ENCODE data around the gene B3GAT2. TPM values are rescaled to one million over a fixed set of nuclear protein-coding genes. Genes with fewer than 3 reads are reported as not detected.

B3GAT2 gene
- total RNA-seq, 4 donors from 2014 or later: 0.21 TPM; not detected in 3

GRCh38 chr6:70864401-70864800, 92.5 kb downstream of the B3GAT2 start:
- Histone ChIP-seq H3K4me3 (no peak overlapping the region), H3K27ac (no peak overlapping the region), H3K4me1 (no peaks in the 10 kb centered on the region), H3K27me3 (no peaks in the 10 kb centered on the region), H3K36me3 (peaks cover 22% of the 10 kb centered on the region), H3K9me3 (no peaks in the 10 kb centered on the region)
- TF ChIP-seq POLR2AphosphoS5 (IDR thresholded peaks at IDR 0.05) (no peak), EP300 (IDR thresholded peaks at IDR 0.05) (no peak), CTCF (IDR thresholded peaks at IDR 0.05) (no peak), POLR2A (IDR thresholded peaks at IDR 0.05) (no peak)
- 83% methylated on average over 3 of the region's 3 CpGs for WGBS
- DNase-seq (ENCODE audit: low spot score in 2 of 2): no peak

- Histone ChIP-seq H3K4me3 (no peak overlapping the region), H3K9me3 (no peaks in the 10 kb centered on the region), H3K27ac (no peak overlapping the region), H3K27me3 (no peaks in the 10 kb centered on the region), H3K4me1 (no peaks in the 10 kb centered on the region), H3K36me3 (peaks cover 27% of the 10 kb centered on the region)
- 52% methylated on average over 3 of the region's 3 CpGs for WGBS
- no peak for DNase-seq (ENCODE audit: low spot score in 2 of 2)
- TF ChIP-seq CTCF (IDR thresholded peaks at IDR 0.05): no peak
- TF ChIP-seq POLR2AphosphoS5 (IDR thresholded peaks at IDR 0.05): no peak
- no peak for TF ChIP-seq EP300 (IDR thresholded peaks at IDR 0.05)
- TF ChIP-seq POLR2A (IDR thresholded peaks at IDR 0.05): no peak
These were observed 93.5 kb downstream of the B3GAT2 start for GRCh38 chr6:70863343-70863742.

GRCh38 chr6:70860920-70861319, 95.9 kb downstream of the B3GAT2 start:
- Histone ChIP-seq H3K36me3 (peaks cover 27% of the 10 kb centered on the region), H3K4me1 (no peaks in the 10 kb centered on the region), H3K27me3 (no peaks in the 10 kb centered on the region), H3K9me3 (no peaks in the 10 kb centered on the region), H3K27ac (no peak overlapping the region), H3K4me3 (no peak overlapping the region)
- 87% methylated on average over 1 of the region's 1 CpG for WGBS
- DNase-seq (ENCODE audit: low spot score in 2 of 2): no peak
- TF ChIP-seq POLR2A (IDR thresholded peaks at IDR 0.05) (no peak), EP300 (IDR thresholded peaks at IDR 0.05) (no peak), POLR2AphosphoS5 (IDR thresholded peaks at IDR 0.05) (no peak), CTCF (IDR thresholded peaks at IDR 0.05) (no peak)

- DNase-seq (ENCODE audit: low spot score in 2 of 2): no peak
- no peak overlapping the region for H3K27ac ChIP-seq
- TF ChIP-seq POLR2AphosphoS5 (IDR thresholded peaks at IDR 0.05) (no peak), POLR2A (IDR thresholded peaks at IDR 0.05) (no peak), CTCF (IDR thresholded peaks at IDR 0.05) (no peak), EP300 (IDR thresholded peaks at IDR 0.05) (no peak)
- no peaks in the 10 kb centered on the region for H3K27me3 ChIP-seq
- no peaks in the 10 kb centered on the region for H3K9me3 ChIP-seq
- H3K36me3 ChIP-seq: peaks cover 27% of the 10 kb centered on the region
- 87% methylated on average over 1 of the region's 1 CpG for WGBS
- H3K4me3 ChIP-seq: no peak overlapping the region
- H3K4me1 ChIP-seq: no peaks in the 10 kb centered on the region
These were observed 96.8 kb downstream of the B3GAT2 start for GRCh38 chr6:70860045-70860444.

GRCh38 chr6:70857387-70858077, 99.3 kb downstream of the B3GAT2 start:
- TF ChIP-seq EP300 (IDR thresholded peaks at IDR 0.05) (no peak), POLR2A (IDR thresholded peaks at IDR 0.05) (no peak), POLR2AphosphoS5 (IDR thresholded peaks at IDR 0.05) (no peak), CTCF (IDR thresholded peaks at IDR 0.05) (no peak)

More at GRCh38 chr6:70857387-70858077, 99.3 kb downstream of the B3GAT2 start:
- Histone ChIP-seq H3K36me3 (peaks cover 32% of the 10 kb centered on the region), H3K4me3 (no peak overlapping the region), H3K27ac (no peak overlapping the region), H3K27me3 (no peaks in the 10 kb centered on the region), H3K4me1 (no peaks in the 10 kb centered on the region), H3K9me3 (no peaks in the 10 kb centered on the region)
- WGBS: 86% methylated on average over 5 of the region's 5 CpGs
- DNase-seq (ENCODE audit: low spot score in 2 of 2): no peak
